ENCODE data around the gene RFPL2.
"Not testable (repeated sequence)": the region's sequence is repeated elsewhere in the genome, so short reads cannot be mapped to it uniquely, and the experiment has no call there.

Gene RFPL2

DNA sequence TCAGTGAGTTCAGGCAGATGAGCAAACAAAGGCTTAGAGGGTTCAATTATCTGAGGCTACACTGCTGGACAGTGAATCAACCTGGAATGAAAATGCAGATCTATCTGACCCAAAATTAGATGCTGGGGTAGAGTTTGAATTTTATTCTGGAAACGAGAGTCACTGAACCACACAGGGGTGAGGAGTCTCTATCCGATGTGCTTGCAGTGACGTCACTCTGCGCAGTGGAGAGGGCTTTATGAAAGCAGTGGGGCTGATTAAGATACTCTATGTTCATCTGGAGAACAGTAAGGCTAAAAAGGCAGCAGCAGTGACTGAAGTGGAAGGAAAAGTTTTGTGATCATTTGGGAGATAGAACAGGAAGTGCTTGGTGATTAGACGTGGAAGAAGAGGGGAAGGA lies 44.5 kb downstream of the RFPL2 start:
- H3K4me1 Mint-ChIP-seq; H3K27ac Mint-ChIP-seq; H3K9me3 Mint-ChIP-seq; DNase-seq (ENCODE audit: low spot score in 2 of 2); H3K36me3 Mint-ChIP-seq; H3K4me3 Mint-ChIP-seq; ATAC-seq (ENCODE audit: low read depth): not testable (repeated sequence)
- peaks cover 12% of the 10 kb centered on the region for H3K27me3 Mint-ChIP-seq

- Mint-ChIP-seq H3K27ac (no peak within 1 kb of the TSS), H3K36me3 (no peaks in the 10 kb centered on the region), H3K4me3 (no peak within 1 kb of the TSS), H3K4me1 (no peaks in the 10 kb centered on the region), H3K27me3 (peaks cover 11% of the 10 kb centered on the region), H3K9me3 (no peaks in the 10 kb centered on the region)
- DNase-seq (ENCODE audit: low spot score in 2 of 2), result no peak
- ATAC-seq (ENCODE audit: low read depth), result no peak
These were observed 46.0 kb downstream of the RFPL2 start, which contains the start of gene C22orf42 for GRCh38 chr22:32158712-32159533. TSS of gene C22orf42 (minus strand) at chr22:32159303. CDS start at chr22:32159215, 88 bp downstream.

GRCh38 chr22:32157632-32158031 lies 47.2 kb downstream of the RFPL2 start:
- H3K27ac Mint-ChIP-seq; H3K27me3 Mint-ChIP-seq; H3K4me1 Mint-ChIP-seq; H3K9me3 Mint-ChIP-seq; H3K4me3 Mint-ChIP-seq; DNase-seq (ENCODE audit: low spot score in 2 of 2); H3K36me3 Mint-ChIP-seq; ATAC-seq (ENCODE audit: low read depth): not testable (repeated sequence)

GRCh38 chr22:32154727-32155126 lies 50.1 kb downstream of the RFPL2 start:
- not testable (repeated sequence) for H3K9me3 Mint-ChIP-seq; DNase-seq (ENCODE audit: low spot score in 2 of 2); ATAC-seq (ENCODE audit: low read depth); H3K36me3 Mint-ChIP-seq; H3K27ac Mint-ChIP-seq; H3K4me3 Mint-ChIP-seq
- Mint-ChIP-seq H3K4me1 (peaks cover 10% of the 10 kb centered on the region), H3K27me3 (peaks cover 10% of the 10 kb centered on the region)

DNA sequence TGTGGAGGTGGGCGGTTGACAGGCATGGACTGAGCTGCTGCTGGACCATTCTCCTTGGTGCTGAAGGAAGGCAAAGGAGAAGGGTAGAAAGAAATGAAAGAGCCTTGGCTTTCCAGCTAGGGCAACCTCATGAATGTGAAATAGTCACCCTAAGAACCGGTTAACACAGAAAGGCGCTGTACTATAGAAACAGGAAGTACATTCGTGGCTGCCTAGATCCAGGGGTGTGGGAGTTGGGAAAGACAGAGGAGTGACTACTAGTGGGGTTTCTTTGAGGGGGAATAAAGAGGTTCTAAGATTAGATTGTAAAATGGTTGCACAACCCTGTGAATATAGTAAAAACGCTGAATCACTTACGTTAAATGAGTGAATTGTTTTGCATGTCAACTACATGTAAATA lies 53.2 kb downstream of the RFPL2 start:
- H3K4me3 Mint-ChIP-seq; H3K9me3 Mint-ChIP-seq; ATAC-seq (ENCODE audit: low read depth); H3K27ac Mint-ChIP-seq; H3K27me3 Mint-ChIP-seq; H3K36me3 Mint-ChIP-seq; DNase-seq (ENCODE audit: low spot score in 2 of 2): not testable (repeated sequence)
- peaks cover 17% of the 10 kb centered on the region for H3K4me1 Mint-ChIP-seq

DNA sequence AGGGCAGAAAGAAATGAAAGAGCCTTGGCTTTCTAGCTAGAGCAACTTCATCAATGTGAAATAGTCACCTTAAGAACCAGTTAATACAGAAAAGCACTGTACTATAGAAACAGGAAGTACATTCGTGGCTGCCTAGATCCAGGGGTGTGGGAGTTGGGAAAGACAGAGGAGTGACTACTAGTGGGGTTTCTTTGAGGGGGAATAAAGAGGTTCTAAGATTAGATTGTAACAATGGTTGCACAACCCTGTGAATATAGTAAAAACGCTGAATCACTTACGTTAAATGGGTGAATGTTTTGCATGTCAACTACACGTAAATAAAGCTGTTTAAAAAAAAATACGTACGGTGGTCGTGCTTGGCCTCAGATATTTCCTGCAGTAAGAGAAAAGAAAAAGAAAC lies 54.2 kb downstream of the RFPL2 start:
- H3K36me3 Mint-ChIP-seq; H3K9me3 Mint-ChIP-seq; H3K27me3 Mint-ChIP-seq; H3K4me3 Mint-ChIP-seq; ATAC-seq (ENCODE audit: low read depth); DNase-seq (ENCODE audit: low spot score in 2 of 2); H3K27ac Mint-ChIP-seq: not testable (repeated sequence)
- peaks cover 17% of the 10 kb centered on the region for H3K4me1 Mint-ChIP-seq

GRCh38 chr22:32148372-32148771 lies 56.5 kb downstream of the RFPL2 start:
- H3K27me3 Mint-ChIP-seq; H3K36me3 Mint-ChIP-seq; H3K4me3 Mint-ChIP-seq; H3K27ac Mint-ChIP-seq; DNase-seq (ENCODE audit: low spot score in 2 of 2); H3K9me3 Mint-ChIP-seq: not testable (repeated sequence)
- peak; percentile 45 for ATAC-seq (ENCODE audit: low read depth)
- H3K4me1 Mint-ChIP-seq, result peaks cover 34% of the 10 kb centered on the region

GRCh38 chr22:32147128-32147527 lies 57.7 kb downstream of the RFPL2 start:
- not testable (repeated sequence) for ATAC-seq (ENCODE audit: low read depth); H3K27ac Mint-ChIP-seq; H3K9me3 Mint-ChIP-seq

GRCh38 chr22:32144496-32145274 lies 60.2 kb downstream of the RFPL2 start:
- DNase-seq (ENCODE audit: low spot score in 2 of 2), result peak in 1 of 2 donors; percentile 47
- Mint-ChIP-seq H3K4me3 (no peak overlapping the region), H3K27me3 (no peaks in the 10 kb centered on the region), H3K9me3 (peaks cover 5% of the 10 kb centered on the region), H3K36me3 (peaks cover 2% of the 10 kb centered on the region), H3K27ac (no peak overlapping the region), H3K4me1 (peaks cover 29% of the 10 kb centered on the region)
- peak; percentile 96 for ATAC-seq (ENCODE audit: low read depth)

More at GRCh38 chr22:32147128-32147527, 57.7 kb downstream of the RFPL2 start:
- peaks cover 39% of the 10 kb centered on the region for H3K4me1 Mint-ChIP-seq
- not testable (repeated sequence) for H3K36me3 Mint-ChIP-seq; H3K4me3 Mint-ChIP-seq; H3K27me3 Mint-ChIP-seq; DNase-seq (ENCODE audit: low spot score in 2 of 2)

- ATAC-seq (ENCODE audit: low read depth), result no peak
- H3K27ac Mint-ChIP-seq, result no peak overlapping the region
- no peak for DNase-seq (ENCODE audit: low spot score in 2 of 2)
- peaks cover 29% of the 10 kb centered on the region for H3K4me1 Mint-ChIP-seq
- H3K9me3 Mint-ChIP-seq, result peaks cover 4% of the 10 kb centered on the region
- H3K4me3 Mint-ChIP-seq, result no peak overlapping the region
- no peaks in the 10 kb centered on the region for H3K27me3 Mint-ChIP-seq
- peaks cover 2% of the 10 kb centered on the region for H3K36me3 Mint-ChIP-seq
These were observed 62.3 kb downstream of the RFPL2 start for GRCh38 chr22:32142600-32142999.

DNA sequence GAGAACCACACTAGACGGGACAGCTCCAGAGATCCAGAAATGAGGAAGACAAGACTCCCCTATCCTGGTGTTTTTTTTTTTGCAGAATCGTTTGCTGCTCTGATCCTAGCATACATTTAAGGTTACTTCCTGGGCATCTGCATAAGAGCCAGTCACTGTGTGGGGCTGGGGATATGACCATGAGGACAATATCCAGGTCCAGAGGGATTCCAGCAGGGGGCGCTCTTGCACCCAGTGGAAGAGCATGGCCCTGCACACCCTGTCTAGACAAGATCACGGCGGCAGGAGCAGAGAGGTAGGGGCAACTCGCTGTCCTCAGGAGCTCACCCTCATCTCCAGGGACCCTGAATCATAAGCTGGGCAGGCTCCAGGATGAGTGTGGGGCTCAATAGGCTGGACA lies 64.2 kb downstream of the RFPL2 start:
- not testable (repeated sequence) for H3K4me3 Mint-ChIP-seq; H3K9me3 Mint-ChIP-seq; H3K27me3 Mint-ChIP-seq; H3K36me3 Mint-ChIP-seq; DNase-seq (ENCODE audit: low spot score in 2 of 2); H3K27ac Mint-ChIP-seq; ATAC-seq (ENCODE audit: low read depth)
- peaks cover 32% of the 10 kb centered on the region for H3K4me1 Mint-ChIP-seq

Data from memory B cell (primary cell).